Ovary (tissue), 3 donors: ENCODE results near the gene FAM53B.
"Not testable (repeated sequence)": the region's sequence is repeated elsewhere in the genome, so short reads cannot be mapped to it uniquely, and the experiment has no call there.

Source experiments
- EP300 ChIP-seq: sonication (generic); formaldehyde crosslinking; IDR thresholded peaks from one replicate; pipeline ENCODE4 v1.6.1; 2017; ENCODE audit warnings: antibody characterized with exemption
- TF ChIP-seq, protein P1 (sequence below), 3 donors: fragments of 450-650 bp in 2 of 3; fragments of 200-600 bp in 1 of 3; IDR thresholded peaks; one replicate each; pipeline versions ENCODE4 v1.5.1 to v1.8.0; 2016 to 2022; ENCODE audit warnings: antibody characterized with exemption in 3 of 3, mild to moderate bottlenecking in 1 of 3
- donor health status: DM: no; HTN: no; CAD: no.

DNA sequence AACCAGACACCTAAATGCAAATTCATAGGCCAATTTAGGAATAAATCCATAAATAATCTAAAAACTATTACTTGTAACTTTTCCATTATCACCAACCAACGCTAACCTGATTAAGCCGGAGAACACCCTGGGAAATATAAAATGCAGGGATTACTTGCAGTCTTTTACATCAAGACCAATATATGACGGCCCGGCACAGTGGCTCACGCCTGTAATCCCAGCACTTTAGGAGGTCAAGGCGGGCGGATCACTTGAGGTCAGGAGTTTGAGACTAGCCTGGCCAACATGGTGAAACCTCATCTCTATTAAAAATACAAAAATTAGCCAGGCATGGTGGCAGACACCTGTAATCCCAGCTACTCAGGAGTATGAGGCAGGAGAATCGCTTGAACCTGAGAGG lies 2.3 kb upstream of the FAM53B start:
- TF ChIP-seq, protein P1, sequence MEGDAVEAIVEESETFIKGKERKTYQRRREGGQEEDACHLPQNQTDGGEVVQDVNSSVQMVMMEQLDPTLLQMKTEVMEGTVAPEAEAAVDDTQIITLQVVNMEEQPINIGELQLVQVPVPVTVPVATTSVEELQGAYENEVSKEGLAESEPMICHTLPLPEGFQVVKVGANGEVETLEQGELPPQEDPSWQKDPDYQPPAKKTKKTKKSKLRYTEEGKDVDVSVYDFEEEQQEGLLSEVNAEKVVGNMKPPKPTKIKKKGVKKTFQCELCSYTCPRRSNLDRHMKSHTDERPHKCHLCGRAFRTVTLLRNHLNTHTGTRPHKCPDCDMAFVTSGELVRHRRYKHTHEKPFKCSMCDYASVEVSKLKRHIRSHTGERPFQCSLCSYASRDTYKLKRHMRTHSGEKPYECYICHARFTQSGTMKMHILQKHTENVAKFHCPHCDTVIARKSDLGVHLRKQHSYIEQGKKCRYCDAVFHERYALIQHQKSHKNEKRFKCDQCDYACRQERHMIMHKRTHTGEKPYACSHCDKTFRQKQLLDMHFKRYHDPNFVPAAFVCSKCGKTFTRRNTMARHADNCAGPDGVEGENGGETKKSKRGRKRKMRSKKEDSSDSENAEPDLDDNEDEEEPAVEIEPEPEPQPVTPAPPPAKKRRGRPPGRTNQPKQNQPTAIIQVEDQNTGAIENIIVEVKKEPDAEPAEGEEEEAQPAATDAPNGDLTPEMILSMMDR (IDR thresholded peaks at IDR 0.05), result not testable (repeated sequence)
- not testable (repeated sequence) for TF ChIP-seq EP300
